GM15510 (cell line): ENCODE data around the gene GMDS.

Experiments
- POLR2A ChIP-seq: IDR thresholded peaks from 3 replicates; pipeline ENCODE4 v1.6.1; 2011; ENCODE audit warnings: borderline replicate concordance; ENCODE audit not compliant: insufficient read length; ENCODE audit errors: extremely low read depth

GMDS gene

DNA sequence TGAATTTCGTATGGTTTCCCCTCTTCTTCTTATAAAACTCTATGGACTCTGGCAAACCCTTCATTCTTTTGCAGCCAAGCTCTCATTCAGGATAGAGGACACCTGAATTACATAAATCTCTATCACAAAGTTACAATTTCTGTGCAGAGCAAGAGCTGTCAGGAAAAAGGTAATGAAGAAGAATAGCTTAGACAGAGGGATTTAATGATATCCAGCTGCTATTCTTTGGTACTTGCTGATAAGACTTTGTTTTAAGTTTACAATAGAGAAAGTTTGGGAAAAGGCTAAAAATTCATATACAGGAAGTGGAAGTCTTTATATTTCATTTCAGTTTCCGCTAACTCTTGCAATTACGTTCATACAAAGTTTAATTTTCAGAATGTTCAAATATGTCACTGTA is 408.7 kb downstream of the GMDS start:
- TF ChIP-seq POLR2A = no peak

DNA sequence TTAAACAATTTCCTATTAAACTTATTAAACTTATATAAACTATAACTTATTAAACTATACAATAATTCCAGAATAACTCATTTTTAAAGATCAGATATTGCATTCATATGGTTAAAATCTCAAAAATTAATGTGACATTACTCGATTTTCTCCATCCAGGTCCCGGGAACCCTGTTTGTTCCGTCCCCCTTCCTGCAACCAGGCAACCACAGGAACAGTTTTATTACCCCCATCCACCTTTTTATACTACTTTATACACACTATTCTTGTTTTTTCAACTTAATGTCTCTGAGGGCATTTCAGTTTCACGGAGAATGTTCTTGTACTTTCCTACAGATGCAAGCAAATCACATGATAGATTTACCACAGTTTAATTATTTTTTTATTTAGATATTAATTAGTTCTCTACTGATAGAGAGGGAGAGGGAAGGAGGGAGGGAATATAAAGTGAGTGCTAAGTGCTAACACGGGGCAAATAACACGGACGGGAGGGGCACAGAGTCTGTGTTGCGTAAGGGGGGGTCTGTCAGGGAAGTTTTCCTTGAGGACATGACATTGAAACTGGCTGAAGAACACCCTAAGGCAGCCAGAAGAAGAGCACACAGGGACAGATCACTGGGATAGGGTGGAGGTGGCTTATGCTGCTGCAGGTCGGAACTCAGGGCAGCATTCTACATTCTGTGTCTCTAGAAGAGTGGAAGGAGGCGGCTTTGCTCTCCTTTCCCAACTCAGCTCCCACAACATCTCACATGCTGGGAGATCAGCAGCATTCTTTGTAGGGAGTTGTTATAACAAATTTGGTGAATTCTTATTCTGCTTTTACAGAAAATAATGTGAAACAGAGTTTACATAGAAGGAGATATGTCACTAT is 410.5 kb downstream of the GMDS start:
- no peak for TF ChIP-seq POLR2A

DNA sequence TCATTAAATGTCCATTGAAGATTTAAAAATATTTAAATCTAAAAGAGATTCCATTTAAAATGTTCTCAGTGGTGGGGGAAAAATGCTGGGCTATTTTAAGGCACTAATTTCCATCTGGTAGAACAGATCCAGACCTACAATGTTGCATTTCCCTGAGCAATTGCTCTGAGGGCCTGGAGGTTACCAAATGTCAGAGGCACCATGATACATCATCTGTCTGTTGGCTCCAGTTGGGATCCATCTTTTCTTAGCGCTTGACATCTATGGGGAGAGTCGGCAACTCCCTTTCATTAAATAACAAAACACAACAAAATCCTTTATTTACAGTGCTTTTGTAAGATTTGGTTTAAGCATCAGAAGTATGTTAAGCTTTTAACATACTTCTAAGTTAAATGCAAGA is 411.2 kb downstream of the GMDS start:
- TF ChIP-seq POLR2A = no peak

DNA sequence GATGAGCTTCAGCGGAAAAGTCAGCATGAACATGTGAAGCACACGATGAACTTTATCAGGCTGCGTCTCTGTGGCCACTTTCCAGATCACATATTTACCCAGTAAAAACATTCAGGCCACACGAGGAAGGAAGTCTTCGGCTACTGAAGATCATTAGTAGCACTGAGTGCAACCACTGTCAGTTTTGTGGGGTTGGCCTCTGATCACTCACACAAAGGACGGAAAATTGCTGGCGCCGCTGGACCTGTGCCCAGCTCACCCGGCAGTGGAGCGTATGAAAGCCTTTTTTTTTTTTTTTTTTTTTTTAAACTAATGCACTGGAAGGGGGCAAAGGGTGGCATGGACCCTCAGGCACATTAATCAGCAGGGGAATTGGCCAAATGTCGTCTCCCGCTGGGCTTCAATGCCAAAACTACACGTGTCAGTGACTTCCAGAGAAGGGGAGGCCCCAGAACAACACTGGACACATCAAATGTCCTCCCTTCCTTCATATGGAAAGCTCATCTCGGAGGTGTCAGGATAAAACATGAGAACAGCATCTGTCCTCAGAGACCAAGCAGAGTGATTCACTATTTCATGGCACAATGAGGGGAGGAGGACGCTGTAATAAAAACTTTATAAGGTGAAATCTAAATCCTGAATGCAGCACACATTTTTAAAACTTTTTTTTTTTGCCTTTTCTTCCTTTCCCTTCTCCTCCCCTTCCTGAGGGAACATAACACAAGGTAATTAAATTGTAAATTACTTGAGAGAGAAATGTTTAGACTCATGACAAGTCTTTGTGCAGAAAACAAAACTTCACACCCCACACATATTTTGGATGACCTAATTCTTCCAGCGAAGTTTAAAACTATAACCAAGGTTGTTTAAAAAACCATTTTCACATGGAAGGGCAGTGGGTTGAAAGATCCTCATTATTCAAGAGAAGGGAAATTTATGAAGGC is 412.3 kb downstream of the GMDS start:
- TF ChIP-seq POLR2A = no peak

DNA sequence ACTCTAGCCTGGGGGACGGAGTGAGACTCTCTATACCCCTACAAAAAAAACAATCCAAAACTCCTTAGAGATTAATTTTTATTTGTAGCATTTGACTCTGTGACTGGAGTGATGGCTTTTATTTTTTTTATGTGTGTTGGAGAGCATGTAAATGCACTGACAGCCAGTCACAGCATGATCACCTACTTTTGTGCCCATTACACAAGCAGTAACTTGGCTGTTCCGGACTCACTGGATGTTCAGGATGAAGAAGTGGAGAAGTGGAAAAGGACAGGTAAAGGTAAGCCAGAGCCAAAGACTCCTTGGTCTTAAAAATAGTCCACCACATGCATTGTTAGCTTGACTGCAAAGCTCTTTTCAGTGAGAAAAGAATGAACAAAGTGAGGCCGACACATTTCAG is 413.0 kb downstream of the GMDS start:
- no peak for TF ChIP-seq POLR2A

DNA sequence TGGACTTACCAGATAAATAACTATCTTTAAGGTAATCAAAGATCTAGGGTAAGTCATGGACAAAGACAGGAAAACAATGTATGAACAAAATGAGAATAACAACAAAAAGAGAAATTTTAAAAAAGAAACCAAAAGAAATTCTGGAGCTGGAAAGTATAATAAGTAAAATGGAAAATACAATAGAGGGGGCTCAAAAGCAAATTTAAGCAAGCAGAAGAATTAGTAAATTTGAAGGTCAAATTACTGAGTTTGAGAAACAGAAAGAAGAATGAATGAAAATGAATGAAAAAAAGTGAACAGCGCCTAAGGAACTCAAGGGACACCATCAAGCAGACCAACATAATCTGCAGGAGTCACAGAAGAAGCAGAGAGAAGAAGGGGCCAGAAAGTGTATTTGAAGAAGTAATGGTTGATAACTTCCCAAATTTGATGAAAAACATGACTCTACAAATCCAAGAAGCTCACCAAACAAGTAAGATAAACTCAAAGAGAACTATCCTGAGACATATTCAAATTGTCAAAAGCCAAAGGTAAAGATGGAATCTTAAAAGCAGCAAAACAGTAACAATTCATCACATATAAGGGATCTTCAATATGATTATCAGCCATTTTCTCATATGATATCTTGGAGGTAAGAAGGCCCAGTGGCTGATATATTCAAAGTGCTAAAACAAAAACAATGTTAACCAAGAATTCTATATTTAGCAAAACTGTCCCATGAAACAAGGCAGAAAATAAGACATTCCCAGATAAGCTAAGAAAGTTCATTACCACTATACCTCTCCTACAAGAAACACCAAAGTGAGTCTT is 417.2 kb downstream of the GMDS start:
- no peak for TF ChIP-seq POLR2A

DNA sequence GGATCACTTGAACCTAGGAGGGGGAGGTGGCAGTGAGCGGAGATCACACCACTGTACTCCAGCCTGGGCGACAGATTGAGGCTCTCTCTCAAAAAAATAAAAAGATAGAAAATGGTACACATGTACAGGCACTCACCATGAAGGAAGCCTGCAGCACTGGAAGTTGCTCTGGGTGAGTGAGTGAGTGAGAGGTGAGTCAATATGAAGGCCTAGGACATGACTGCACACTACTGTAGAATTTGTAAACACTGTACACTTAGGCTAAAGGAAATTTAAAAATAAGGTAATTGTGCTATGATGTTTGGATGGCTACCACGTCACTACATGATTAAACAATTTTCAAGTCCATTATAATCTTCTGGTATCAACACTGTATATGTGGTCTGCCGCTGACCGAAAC is 419.5 kb downstream of the GMDS start:
- TF ChIP-seq POLR2A = no peak

DNA sequence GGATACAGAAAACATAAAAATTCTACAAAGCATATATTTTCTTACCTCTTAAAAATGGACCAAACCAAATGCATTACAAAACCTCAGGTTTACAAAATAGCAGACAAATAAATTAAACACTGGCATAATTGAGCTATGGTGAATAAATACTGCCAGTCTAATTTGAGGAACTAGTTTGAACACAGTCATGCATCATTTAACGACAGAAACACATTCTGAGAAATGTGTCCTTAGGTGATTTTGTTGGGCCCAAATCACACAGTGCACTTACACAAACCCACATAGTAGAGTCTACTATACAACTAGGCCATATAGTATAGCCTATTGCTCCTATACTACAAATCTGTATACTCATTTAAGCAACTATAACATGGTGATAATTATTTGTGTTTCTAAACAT is 420.1 kb downstream of the GMDS start:
- TF ChIP-seq POLR2A = no peak

DNA sequence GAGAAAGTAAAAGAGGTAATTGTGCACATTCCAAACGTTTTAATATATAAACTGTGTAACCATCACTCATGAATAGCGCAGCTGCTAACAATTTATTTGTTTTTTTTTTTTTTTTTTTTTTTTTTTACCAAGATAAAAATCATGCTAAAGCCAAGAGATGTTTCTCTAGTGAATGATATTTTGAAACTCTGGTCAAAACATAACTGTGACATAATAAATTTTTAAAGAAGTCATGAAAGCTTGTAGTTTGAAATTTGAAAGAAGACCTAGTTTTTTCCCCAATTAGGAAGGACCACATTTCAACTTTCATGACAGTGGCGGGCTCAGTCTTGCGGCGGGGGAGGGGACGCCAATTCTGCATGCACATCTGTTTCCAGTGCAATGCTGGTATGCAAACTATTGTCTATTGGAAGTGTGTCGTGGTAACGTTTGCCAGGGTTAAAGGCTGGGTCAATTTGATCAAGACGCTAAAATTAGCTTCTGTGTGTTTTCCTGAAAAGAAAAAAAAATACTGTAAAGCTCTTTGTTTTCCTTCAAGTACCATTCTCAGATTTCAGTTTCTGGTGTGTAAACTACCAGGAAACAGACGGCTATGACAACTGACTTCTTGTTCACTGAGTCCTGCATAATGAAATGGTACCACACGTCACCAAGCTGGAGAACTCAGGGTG is 423.8 kb downstream of the GMDS start:
- no peak for TF ChIP-seq POLR2A

DNA sequence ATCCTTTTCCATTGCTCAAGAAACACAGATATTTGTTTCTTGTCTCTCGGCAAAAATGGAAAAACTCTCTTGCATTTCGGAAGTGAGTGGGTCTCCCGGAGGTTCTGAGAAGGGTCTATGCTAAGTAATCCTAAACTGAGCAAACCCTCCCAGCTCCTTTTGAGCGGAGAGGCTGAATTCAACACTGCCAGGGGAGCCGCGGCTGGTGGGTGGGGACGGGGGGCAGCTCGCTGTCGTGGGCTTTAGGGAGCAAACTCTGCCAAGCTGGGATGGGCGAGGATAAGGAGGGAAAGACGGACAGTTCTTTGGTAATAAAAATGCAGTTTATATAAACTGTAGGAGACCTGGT is 424.3 kb downstream of the GMDS start:
- TF ChIP-seq POLR2A = no peak

DNA sequence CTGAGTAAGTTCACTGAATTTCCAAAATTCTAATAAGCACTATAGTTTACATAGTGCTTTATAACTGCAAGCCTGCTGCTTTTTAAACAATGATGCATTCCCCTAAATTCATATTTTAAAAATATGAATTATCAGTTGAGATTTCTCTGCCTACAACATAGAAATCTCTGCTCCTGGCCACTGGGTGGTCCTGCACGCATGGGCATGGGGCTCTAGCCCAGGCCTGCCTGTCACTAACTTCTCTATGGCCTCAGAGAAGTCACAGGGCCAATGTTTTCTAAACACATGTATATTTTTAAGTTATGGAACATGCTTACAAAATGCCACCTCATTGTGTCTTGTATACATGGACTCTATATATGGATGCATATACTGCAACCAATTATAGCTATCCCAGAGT is 424.7 kb downstream of the GMDS start:
- no peak for TF ChIP-seq POLR2A

DNA sequence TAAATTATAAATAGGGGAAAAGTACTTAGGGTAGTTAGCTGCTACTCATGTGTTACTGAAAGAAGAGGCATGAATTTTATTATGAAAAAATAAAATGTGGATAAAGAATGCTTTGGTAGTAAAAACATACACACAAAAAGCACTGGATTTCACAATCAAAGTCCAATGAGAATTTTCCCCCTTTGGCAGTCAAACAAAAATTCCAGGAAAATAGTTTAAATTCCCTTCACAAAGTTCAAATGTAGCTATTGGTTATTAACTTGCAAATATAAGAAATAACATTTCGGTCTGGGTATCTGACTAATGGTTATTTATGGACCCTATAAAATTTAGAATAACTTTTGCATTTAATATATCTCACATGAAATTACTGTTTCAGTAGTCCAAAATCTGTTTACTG is 425.2 kb downstream of the GMDS start:
- no peak for TF ChIP-seq POLR2A

DNA sequence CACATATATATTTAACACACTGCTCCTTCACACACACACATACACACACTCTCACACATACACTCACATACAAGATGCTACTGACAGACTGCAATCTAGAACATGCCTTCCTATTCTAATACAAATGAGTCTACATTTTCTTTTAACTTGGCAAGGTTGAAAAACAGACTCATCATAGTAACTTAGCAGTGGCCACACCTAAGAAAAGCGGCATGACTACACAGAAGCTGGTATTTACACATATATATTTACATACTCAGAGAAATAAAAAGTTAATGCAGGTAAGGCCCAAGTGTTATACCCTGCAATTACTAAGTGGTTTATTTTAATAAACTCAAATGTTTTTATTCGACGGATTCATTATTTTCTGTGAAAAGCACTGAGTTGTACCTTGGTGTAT is 426.4 kb downstream of the GMDS start:
- TF ChIP-seq POLR2A = no peak

DNA sequence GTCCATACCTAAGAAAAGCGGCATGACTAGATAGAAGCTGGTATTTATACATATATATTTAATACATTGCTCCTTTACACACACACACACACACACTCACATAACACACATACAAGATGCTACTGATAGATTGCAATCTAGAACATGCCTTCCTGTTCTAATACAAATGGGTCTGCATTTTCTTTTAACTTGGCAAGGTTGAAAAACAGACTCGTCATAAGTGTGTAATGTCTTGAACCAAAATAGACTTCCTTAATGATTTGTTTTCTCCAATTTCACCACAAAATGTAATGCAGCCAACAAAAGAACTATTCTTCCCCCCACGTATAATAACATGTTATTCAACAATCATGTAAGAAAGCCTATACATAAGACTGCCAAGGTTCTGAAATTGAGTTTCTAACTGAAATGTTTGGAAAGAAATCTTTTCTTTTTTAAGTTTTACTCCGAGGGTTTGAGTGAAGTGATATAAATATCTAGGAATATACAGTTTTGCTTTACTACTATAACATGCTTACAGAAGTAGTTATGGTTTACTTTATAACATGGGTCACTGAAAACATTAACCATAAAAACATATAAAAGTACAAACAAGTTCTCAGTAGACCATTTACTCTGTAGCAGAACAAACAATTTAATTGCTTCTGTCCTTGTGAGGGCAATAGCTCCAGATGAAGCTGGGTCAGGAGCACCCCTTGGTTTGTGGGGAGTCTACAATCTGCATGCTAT is 428.2 kb downstream of the GMDS start:
- no peak for TF ChIP-seq POLR2A

DNA sequence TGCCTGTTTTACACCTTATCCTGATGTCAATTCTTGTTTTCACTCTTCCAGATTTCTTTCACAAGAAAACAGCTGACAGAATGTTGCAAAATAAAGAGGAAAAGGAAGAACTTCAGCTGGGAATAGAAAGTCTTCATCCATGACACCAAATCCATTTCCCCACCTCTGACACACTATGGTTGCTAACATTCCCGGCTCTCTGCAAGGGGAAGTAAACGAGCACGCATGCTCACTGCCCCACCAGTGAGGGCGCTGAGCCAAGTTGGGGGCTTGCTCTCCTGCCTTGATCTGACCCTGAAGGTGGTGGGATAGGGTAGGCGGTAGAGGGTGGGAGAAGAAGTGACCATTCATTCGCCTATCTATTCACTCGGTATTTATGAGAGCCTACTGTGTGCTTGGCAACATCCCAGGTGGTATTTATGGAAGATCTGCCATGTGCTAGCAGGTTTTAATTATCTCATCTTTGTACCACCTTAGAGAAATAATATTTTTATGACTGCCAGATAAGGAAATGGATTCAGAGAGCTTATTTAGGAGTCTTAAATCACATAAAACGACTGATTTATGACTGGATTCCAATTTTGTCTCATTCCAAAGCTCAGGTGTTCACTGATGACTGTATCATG is 429.5 kb downstream of the GMDS start:
- no peak for TF ChIP-seq POLR2A
